MCF 10A (cell line): ENCODE measurements around the gene BCAR3. TPM values are rescaled to one million over a fixed set of nuclear protein-coding genes. Genes with fewer than 3 reads are reported as not detected.

Source experiments
- BruUV-seq: library from RNA; stranded (reverse); fragments of 400-500 nt; replicated peaks from 2 replicates; lab custom pipeline; 2021; lab: Mats Ljungman, UMichigan
- CTCF ChIA-PET: fragments of 300-600 bp; sonication (Branson Sonifier 250); formaldehyde crosslinking; extraction: SDS; loops from one replicate; lab custom pipeline; 2021; ENCODE audit warnings: antibody characterized with exemption, inconsistent platforms; lab: Yijun Ruan, JAX
- POLR2A ChIA-PET: fragments of 300-600, 350-650 bp; sonication (Branson Sonifier 250); formaldehyde crosslinking; extraction: SDS; loops from one replicate; lab custom pipeline; 2020; ENCODE audit warnings: antibody characterized with exemption, inconsistent platforms; lab: Yijun Ruan, JAX
- DNase-seq: peaks from one replicate; pipeline ENCODE4 v3.0.0-alpha.2; 2018; ENCODE audit not compliant: unreplicated experiment
- H3K27ac Mint-ChIP-seq: one replicate; pipeline ENCODE4 v1.8.0; 2022; ENCODE audit warnings: mild to moderate bottlenecking, low read depth, mixed read lengths; ENCODE audit not compliant: unreplicated experiment
- H3K27me3 Mint-ChIP-seq: one replicate; pipeline ENCODE4 v1.8.0; 2022; ENCODE audit warnings: mixed read lengths; ENCODE audit not compliant: insufficient read depth, unreplicated experiment
- H3K36me3 Mint-ChIP-seq: one replicate; pipeline ENCODE4 v1.8.0; 2022; ENCODE audit warnings: mild to moderate bottlenecking, moderate library complexity, mixed read lengths; ENCODE audit not compliant: insufficient read depth, unreplicated experiment
- H3K4me1 Mint-ChIP-seq: one replicate; pipeline ENCODE4 v1.8.0; 2022; ENCODE audit warnings: mixed read lengths; ENCODE audit not compliant: insufficient read depth, unreplicated experiment
- H3K4me3 Mint-ChIP-seq: one replicate; pipeline ENCODE4 v1.8.0; 2022; ENCODE audit warnings: mild to moderate bottlenecking, moderate library complexity, mixed read lengths; ENCODE audit not compliant: unreplicated experiment
- H3K9me3 Mint-ChIP-seq: one replicate; pipeline ENCODE4 v1.8.0; 2022; ENCODE audit warnings: mixed read lengths; ENCODE audit not compliant: unreplicated experiment
- intact Hi-C: fragments of 100-400 bp; cut with micrococcal nuclease; formaldehyde crosslinking; loops from 2 replicates; pipeline ENCODE4 v1.14.1; 2022
- total RNA-seq: library from RNA; stranded (reverse); gene quantifications from 2 replicates; pipeline ENCODE4 v1.2.3, GENCODE V29; 2022
- TF ChIP-seq, protein P1 (sequence below): fragments of 200-600 bp; IDR thresholded peaks from one replicate; pipeline ENCODE4 v1.8.0; 2022; ENCODE audit warnings: antibody characterized with exemption, mild to moderate bottlenecking; ENCODE audit not compliant: unreplicated experiment

Gene BCAR3
- total RNA-seq, 1 experiment from 2014 or later: 130 TPM

DNA sequence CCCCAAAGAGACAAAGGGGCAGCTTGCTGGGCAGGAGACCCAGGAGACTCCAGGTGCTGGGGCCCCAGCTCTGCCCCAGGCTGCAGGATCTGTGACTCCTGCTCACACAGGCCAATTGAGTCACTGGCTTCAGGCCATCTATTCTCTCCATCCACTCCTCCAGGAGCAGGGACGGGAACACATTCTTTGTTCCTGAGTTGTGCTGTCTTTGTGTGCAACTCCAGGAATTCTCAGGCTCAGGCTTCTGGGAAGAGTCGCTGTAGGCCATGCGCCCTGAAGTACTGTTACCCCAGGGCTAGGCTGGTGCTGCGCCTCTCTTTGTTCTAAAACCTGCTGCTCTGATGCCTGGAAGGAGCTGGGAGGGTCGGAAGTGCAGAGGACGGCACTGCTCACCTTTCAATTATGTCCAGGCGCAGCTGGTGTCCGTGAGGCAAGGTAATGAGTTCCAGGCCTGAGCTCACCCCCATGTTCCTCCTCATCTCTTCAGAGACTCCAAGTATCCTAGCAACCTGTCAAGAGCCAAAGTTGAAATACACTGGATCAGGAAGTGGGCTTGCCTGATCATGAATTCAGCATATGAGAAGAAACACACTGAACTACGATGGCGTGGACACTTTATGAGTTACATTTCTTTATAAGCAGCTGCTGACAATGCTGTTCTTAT, 105.9 kb downstream of the BCAR3 start:
- DNase-seq: no peak
- peaks cover 85% of the 10 kb centered on the region for H3K36me3 Mint-ChIP-seq
- H3K4me3 Mint-ChIP-seq: no peak overlapping the region
- CTCF ChIA-PET: interaction anchor here (1.1 to 1.3 kb wide), 2 partner anchors 9 to 129 kb away, joined by 3 to 4 read pairs; no protein-coding TSS in a partner anchor
- H3K9me3 Mint-ChIP-seq: no peaks in the 10 kb centered on the region
- intact Hi-C loops: no loop called here
- H3K4me1 Mint-ChIP-seq: peaks cover 18% of the 10 kb centered on the region
- no peaks in the 10 kb centered on the region for H3K27me3 Mint-ChIP-seq
- H3K27ac Mint-ChIP-seq: peak overlapping the region; percentile 39
- POLR2A ChIA-PET: interaction anchor here (0.6 to 3.8 kb wide), 4 partner anchors 8 to 270 kb away, joined by 3 to 11 read pairs (median 3); no protein-coding TSS in a partner anchor
- no TSS peak for BruUV-seq
- TF ChIP-seq, protein P1, sequence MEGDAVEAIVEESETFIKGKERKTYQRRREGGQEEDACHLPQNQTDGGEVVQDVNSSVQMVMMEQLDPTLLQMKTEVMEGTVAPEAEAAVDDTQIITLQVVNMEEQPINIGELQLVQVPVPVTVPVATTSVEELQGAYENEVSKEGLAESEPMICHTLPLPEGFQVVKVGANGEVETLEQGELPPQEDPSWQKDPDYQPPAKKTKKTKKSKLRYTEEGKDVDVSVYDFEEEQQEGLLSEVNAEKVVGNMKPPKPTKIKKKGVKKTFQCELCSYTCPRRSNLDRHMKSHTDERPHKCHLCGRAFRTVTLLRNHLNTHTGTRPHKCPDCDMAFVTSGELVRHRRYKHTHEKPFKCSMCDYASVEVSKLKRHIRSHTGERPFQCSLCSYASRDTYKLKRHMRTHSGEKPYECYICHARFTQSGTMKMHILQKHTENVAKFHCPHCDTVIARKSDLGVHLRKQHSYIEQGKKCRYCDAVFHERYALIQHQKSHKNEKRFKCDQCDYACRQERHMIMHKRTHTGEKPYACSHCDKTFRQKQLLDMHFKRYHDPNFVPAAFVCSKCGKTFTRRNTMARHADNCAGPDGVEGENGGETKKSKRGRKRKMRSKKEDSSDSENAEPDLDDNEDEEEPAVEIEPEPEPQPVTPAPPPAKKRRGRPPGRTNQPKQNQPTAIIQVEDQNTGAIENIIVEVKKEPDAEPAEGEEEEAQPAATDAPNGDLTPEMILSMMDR: no peak

DNA sequence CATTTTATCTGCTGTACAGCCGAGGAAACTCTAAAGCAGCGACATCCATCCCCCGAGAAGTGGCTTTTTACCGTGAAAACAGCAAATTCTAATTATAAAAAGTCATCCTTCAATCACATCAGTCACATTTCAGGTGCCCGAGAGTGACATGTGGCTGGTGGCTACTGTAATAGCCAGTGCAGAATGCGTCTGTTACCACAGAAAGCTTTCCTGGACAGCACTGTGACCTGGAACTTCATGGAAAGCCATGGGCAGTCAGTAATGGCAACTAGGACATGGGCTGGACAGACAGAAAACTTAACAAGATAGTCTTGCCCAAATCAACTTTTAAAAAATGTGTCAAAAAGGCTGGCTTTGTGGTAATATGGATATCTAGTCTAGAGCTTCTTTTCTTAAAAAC, 106.6 kb downstream of the BCAR3 start:
- H3K36me3 Mint-ChIP-seq: peaks cover 85% of the 10 kb centered on the region
- peaks cover 18% of the 10 kb centered on the region for H3K4me1 Mint-ChIP-seq
- no peak for DNase-seq
- CTCF ChIA-PET: interaction anchor here (0.6 kb wide), 1 partner anchor 1620 kb away, joined by 3 read pairs; no protein-coding TSS in a partner anchor
- intact Hi-C loops: no loop called here
- no TSS peak for BruUV-seq
- H3K4me3 Mint-ChIP-seq: no peak overlapping the region
- POLR2A ChIA-PET: interaction anchor here (3.8 kb wide), 1 partner anchor 7 kb away, joined by 11 read pairs; no protein-coding TSS in a partner anchor
- TF ChIP-seq, protein P1: no peak
- no peaks in the 10 kb centered on the region for H3K9me3 Mint-ChIP-seq
- no peaks in the 10 kb centered on the region for H3K27me3 Mint-ChIP-seq
- peak overlapping the region; percentile 39 for H3K27ac Mint-ChIP-seq

DNA sequence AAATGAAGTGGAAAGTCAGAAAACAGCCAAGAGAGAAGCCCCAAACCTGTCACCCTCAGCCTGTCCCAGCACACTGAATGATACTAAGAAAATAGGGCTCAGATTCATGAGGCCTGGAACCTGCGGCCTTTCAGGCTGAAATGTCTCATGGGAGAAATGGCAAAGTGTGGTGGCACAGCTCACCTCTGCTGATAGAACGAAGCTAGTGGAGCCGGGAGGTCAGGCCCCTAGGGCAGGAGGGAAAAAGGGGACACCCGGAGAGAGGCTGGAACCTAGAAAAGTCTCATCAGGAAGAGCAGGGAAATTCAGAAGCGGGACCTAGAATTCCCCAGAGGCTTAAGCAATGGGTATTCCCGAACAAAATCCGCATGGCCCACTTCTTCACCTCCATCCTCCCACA, 107.1 kb downstream of the BCAR3 start:
- no TSS peak for BruUV-seq
- Mint-ChIP-seq H3K27ac (peak overlapping the region; percentile 63), H3K27me3 (no peaks in the 10 kb centered on the region), H3K9me3 (no peaks in the 10 kb centered on the region), H3K4me3 (no peak overlapping the region), H3K4me1 (peaks cover 13% of the 10 kb centered on the region), H3K36me3 (peaks cover 85% of the 10 kb centered on the region)
- no peak for DNase-seq
- intact Hi-C loops: no loop called here
- CTCF ChIA-PET: interaction anchor here (0.6 kb wide), 1 partner anchor 1620 kb away, joined by 3 read pairs; no protein-coding TSS in a partner anchor
- TF ChIP-seq, protein P1: no peak
- POLR2A ChIA-PET: interaction anchor here (1.2 to 3.8 kb wide), 2 partner anchors 7 to 270 kb away, joined by 3 to 11 read pairs; no protein-coding TSS in a partner anchor

DNA sequence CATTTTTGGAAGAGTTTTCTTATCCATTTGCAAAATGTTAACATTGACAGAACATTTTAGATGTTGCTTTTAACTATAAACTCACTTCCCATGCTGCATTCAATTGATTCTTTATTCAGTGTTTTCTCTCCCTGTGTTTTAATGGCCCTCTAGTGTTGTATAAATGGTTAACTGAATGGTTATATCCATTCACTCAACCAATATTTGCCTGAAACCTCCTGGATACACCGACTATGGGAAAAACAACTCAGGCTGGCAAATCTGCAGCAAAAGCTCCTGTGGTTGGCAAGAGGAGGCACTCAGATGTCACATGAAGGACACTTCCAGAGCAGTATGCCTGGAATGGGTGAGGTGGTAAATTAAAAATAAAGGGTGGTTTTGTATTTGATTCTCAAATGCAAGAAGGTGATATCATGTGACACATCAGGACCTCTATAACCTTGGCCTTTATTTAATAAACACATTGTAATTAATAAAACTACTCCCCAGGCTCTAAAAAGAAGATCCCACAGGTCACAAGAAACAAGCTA, 107.6 kb downstream of the BCAR3 start:
- no peak for DNase-seq
- H3K4me3 Mint-ChIP-seq: no peak overlapping the region
- CTCF ChIA-PET: no interaction called here
- peaks cover 8% of the 10 kb centered on the region for H3K4me1 Mint-ChIP-seq
- H3K27ac Mint-ChIP-seq: peak overlapping the region; percentile 63
- H3K9me3 Mint-ChIP-seq: no peaks in the 10 kb centered on the region
- no TSS peak for BruUV-seq
- POLR2A ChIA-PET: interaction anchor here (1.2 kb wide), 1 partner anchor 270 kb away, joined by 3 read pairs; no protein-coding TSS in a partner anchor
- intact Hi-C loops: no loop called here
- peaks cover 88% of the 10 kb centered on the region for H3K36me3 Mint-ChIP-seq
- TF ChIP-seq, protein P1: no peak
- H3K27me3 Mint-ChIP-seq: no peaks in the 10 kb centered on the region
